ENCODE results near the gene ADAP1.

GRCh38 chr7:977326-978048 lies 23.0 kb upstream of the ADAP1 start:
- TF ChIP-seq CTCF (IDR thresholded peaks at IDR 0.05) = no peak
- TF ChIP-seq SIN3A (IDR thresholded peaks at IDR 0.05; ENCODE audit: borderline replicate concordance, insufficient read depth, low read depth, low read length) = no peak
- no peak for TF ChIP-seq POLR2AphosphoS5 (IDR thresholded peaks at IDR 0.05; ENCODE audit: low read depth, low read length)
- TF ChIP-seq, protein P1, sequence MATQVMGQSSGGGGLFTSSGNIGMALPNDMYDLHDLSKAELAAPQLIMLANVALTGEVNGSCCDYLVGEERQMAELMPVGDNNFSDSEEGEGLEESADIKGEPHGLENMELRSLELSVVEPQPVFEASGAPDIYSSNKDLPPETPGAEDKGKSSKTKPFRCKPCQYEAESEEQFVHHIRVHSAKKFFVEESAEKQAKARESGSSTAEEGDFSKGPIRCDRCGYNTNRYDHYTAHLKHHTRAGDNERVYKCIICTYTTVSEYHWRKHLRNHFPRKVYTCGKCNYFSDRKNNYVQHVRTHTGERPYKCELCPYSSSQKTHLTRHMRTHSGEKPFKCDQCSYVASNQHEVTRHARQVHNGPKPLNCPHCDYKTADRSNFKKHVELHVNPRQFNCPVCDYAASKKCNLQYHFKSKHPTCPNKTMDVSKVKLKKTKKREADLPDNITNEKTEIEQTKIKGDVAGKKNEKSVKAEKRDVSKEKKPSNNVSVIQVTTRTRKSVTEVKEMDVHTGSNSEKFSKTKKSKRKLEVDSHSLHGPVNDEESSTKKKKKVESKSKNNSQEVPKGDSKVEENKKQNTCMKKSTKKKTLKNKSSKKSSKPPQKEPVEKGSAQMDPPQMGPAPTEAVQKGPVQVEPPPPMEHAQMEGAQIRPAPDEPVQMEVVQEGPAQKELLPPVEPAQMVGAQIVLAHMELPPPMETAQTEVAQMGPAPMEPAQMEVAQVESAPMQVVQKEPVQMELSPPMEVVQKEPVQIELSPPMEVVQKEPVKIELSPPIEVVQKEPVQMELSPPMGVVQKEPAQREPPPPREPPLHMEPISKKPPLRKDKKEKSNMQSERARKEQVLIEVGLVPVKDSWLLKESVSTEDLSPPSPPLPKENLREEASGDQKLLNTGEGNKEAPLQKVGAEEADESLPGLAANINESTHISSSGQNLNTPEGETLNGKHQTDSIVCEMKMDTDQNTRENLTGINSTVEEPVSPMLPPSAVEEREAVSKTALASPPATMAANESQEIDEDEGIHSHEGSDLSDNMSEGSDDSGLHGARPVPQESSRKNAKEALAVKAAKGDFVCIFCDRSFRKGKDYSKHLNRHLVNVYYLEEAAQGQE (IDR thresholded peaks at IDR 0.05; ENCODE audit: insufficient read depth in 1 of 2, low read depth in 2 of 2, low read length in 1 of 2) = no peak
